ENCODE data around the gene GINS3.

- TF ChIP-seq CTCF (IDR thresholded peaks at IDR 0.05 in 8 of 11, conservative IDR thresholded peaks at IDR 0.05 in 3 of 11) (no peak), POLR2A (IDR thresholded peaks at IDR 0.05) (no peak)
Observed at GRCh38 chr16:58392215-58393137, at the start of gene GINS3.

Measured in spleen (tissue), 7 donors.